ENCODE data around the gene GABPB2. TPM values are rescaled to one million over a fixed set of nuclear protein-coding genes. Genes with fewer than 3 reads are reported as not detected.

GABPB2 gene
- 10.5 to 11.9 TPM (median 11.6 TPM) in 3 replicates for total RNA-seq

DNA sequence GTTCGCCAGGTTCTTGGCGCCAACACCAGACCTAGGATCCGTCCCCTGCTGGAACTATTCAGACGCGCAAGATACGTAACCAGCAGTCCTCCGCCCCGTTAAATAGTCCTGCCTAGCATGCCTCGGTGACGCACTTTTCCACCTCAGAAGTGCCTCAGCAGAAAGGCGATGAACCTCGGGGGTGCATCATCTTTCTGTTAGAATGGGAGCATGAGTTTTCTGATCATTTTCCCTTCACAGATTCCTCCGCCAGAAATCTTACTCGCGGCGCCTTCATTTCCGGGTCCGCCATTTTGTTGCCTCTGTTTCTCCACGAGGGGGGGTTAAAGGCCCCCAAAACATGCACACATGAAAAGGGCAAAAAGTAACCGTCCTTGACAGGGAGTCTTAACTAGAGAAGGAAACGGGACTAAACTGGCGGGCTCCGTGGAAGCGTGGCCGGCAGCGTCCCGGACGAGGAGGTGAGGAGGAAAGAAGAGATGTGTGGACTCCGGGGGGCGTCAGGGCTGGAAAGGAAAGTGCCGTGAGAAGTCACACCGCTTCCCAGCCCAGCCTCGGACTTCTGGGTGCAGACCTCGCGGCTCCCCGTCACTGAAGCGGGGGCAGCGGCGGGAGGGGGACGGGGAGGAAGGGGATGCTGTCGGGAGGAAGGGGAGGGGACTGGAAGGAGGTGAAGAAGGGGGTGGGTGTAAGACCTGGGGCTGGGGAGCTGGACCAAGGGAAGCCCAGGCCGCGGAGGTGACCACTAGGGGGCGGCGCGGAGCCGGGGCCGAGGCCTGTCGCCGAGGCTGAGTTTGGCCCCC, at the start of gene GABPB2:
GABPB2 (plus strand) TSS at position 288 of the 803 bp plus-strand sequence. CDS start 17,429 bp downstream, outside the sequence.
- TF ChIP-seq, protein P1, sequence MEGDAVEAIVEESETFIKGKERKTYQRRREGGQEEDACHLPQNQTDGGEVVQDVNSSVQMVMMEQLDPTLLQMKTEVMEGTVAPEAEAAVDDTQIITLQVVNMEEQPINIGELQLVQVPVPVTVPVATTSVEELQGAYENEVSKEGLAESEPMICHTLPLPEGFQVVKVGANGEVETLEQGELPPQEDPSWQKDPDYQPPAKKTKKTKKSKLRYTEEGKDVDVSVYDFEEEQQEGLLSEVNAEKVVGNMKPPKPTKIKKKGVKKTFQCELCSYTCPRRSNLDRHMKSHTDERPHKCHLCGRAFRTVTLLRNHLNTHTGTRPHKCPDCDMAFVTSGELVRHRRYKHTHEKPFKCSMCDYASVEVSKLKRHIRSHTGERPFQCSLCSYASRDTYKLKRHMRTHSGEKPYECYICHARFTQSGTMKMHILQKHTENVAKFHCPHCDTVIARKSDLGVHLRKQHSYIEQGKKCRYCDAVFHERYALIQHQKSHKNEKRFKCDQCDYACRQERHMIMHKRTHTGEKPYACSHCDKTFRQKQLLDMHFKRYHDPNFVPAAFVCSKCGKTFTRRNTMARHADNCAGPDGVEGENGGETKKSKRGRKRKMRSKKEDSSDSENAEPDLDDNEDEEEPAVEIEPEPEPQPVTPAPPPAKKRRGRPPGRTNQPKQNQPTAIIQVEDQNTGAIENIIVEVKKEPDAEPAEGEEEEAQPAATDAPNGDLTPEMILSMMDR (IDR thresholded peaks at IDR 0.05; ENCODE audit: unreplicated experiment): peak; percentile 89
- Mint-ChIP-seq H3K27ac (peak within 1 kb of the TSS; percentile 100), H3K9me3 (no peaks in the 10 kb centered on the region), H3K4me3 (peak within 1 kb of the TSS; percentile 99), H3K4me1 (peaks cover 13% of the 10 kb centered on the region), H3K36me3 (peaks cover 14% of the 10 kb centered on the region), H3K27me3 (ENCODE audit: low read depth) (no peaks in the 10 kb centered on the region)
- DNase-seq (ENCODE audit: low spot score in 2 of 2, unreplicated experiment in 2 of 2): peak; percentile 74 to 91

DNA sequence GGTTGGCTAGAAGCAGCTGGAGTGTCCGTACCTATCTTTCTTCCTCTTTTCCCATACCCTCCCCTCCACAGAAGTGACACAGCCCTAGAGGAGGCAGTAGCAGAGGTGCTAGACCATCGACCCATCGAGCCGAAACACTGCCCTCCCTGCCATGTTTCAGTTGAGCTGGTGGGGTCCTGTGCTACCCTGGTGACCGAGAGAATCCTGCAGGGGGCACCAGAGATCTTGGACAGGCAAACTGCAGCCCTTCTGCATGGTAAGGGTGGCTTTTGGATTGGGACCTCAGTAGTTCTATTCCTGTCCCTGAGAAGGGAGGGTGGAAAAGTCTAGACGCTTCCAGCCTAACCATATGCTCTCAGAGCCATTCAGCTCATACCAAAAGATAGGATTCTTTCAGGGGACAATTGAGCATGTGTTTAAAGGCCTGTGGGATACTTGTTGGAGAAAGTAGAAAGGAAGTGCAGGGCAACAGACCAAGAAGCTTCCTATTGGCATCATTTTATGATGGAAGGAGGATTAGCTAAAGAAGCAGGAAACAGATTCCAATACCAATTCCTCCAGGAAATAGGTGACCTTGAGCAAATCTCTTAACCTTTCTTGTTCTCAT, 45.9 kb upstream of the GABPB2 start:
- no peak overlapping the region for H3K27ac Mint-ChIP-seq
- no peaks in the 10 kb centered on the region for H3K4me1 Mint-ChIP-seq
- DNase-seq (ENCODE audit: low spot score in 2 of 2, unreplicated experiment in 2 of 2): peak; percentile 48 to 76
- no peak overlapping the region for H3K4me3 Mint-ChIP-seq
- no peaks in the 10 kb centered on the region for H3K9me3 Mint-ChIP-seq
- H3K27me3 Mint-ChIP-seq (ENCODE audit: low read depth): no peaks in the 10 kb centered on the region
- peaks cover 38% of the 10 kb centered on the region for H3K36me3 Mint-ChIP-seq
- TF ChIP-seq, protein P1 (IDR thresholded peaks at IDR 0.05; ENCODE audit: unreplicated experiment): peak; percentile 51

DNA sequence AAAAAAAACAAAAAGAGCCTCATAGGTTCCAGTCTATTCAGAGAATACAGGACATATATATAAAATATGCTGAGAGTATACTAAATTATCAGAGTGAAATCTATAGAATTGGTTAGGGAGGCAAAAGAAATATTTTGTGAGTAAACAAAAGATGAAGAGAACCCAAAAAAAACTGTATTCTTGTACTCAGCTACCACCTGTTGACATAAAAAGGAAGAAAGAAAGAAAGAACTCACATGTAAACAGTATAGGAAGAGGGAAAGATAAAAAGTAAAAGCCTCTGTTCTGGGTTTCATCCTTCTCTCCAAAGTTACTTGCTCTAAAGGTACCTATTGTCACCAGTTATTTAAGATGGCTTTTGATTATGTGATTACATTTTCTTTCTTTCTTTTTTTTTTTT, 44.1 kb upstream of the GABPB2 start:
- Mint-ChIP-seq H3K4me3 (no peak overlapping the region), H3K4me1 (no peaks in the 10 kb centered on the region), H3K36me3 (peaks cover 40% of the 10 kb centered on the region), H3K27me3 (ENCODE audit: low read depth) (no peaks in the 10 kb centered on the region), H3K9me3 (no peaks in the 10 kb centered on the region), H3K27ac (no peak overlapping the region)
- no peak for DNase-seq (ENCODE audit: low spot score in 2 of 2, unreplicated experiment in 2 of 2)
- TF ChIP-seq, protein P1 (IDR thresholded peaks at IDR 0.05; ENCODE audit: unreplicated experiment): no peak

DNA sequence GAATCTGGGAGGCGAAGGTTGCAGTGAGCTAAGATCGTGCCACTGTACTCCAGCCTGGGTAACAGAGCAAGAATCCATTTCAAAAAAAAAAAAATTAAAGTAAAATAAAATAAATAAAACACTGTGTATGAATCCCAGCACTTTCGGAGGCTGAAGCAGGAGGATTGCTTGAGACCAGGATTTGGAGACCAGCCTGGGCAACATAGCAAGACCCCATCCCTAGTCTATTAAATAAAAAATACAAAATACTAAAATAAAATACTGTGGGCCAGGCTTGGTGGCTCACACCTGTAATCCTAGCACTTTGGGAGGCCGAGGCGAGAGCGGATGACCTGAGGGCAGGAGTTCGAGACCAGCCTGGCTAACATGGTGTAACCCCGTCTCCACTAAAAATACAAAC, 38.4 kb upstream of the GABPB2 start:
- DNase-seq (ENCODE audit: low spot score in 2 of 2, unreplicated experiment in 2 of 2): no peak

DNA sequence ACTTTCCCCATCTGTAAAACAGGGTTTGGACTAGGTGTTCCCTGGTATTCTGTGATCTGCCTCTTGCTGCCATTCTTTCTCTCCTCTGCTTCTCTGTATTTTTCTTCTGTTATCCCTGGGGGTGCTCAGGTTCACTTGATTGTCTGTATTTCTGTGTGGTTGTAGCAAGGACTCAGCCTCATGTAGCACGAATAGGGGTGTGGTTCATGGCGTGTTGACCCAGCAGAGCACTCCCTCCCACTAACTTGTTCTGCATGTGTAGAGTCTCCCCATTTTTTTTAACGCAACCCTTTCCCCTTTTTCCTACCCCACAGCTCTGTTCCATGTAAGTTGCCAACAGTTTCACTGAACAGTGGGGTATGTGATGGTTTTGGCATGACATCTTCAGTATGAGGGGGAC, 35.4 kb upstream of the GABPB2 start:
- H3K27me3 Mint-ChIP-seq (ENCODE audit: low read depth): no peaks in the 10 kb centered on the region
- peaks cover 15% of the 10 kb centered on the region for H3K4me1 Mint-ChIP-seq
- no peak overlapping the region for H3K27ac Mint-ChIP-seq
- TF ChIP-seq, protein P1 (IDR thresholded peaks at IDR 0.05; ENCODE audit: unreplicated experiment): no peak
- no peak overlapping the region for H3K4me3 Mint-ChIP-seq
- no peak for DNase-seq (ENCODE audit: low spot score in 2 of 2, unreplicated experiment in 2 of 2)
- H3K9me3 Mint-ChIP-seq: no peaks in the 10 kb centered on the region
- peaks cover 32% of the 10 kb centered on the region for H3K36me3 Mint-ChIP-seq

More for the DNA sequence above, 38.4 kb upstream of the GABPB2 start:
- no peaks in the 10 kb centered on the region for H3K27me3 Mint-ChIP-seq (ENCODE audit: low read depth)
- H3K36me3 Mint-ChIP-seq: peaks cover 40% of the 10 kb centered on the region
- H3K9me3 Mint-ChIP-seq: no peaks in the 10 kb centered on the region
- no peak overlapping the region for H3K4me3 Mint-ChIP-seq
- no peak overlapping the region for H3K27ac Mint-ChIP-seq
- H3K4me1 Mint-ChIP-seq: peaks cover 12% of the 10 kb centered on the region
- TF ChIP-seq, protein P1 (IDR thresholded peaks at IDR 0.05; ENCODE audit: unreplicated experiment): no peak

Measured in mesothelial cell of epicardium (in vitro differentiated cells).